GM10248 (cell line): ENCODE measurements around the gene NDUFS7.

Experiments
- CTCF ChIA-PET: fragments of 300-600 bp; sonication (Branson Sonifier 250); formaldehyde crosslinking; extraction: SDS; loops from one replicate; lab custom pipeline; 2021; ENCODE audit warnings: antibody characterized with exemption; lab: Yijun Ruan, JAX
- POLR2A ChIA-PET: fragments of 350-650 bp; sonication (Branson Sonifier 250); formaldehyde crosslinking; extraction: SDS; loops from one replicate; lab custom pipeline; 2020; ENCODE audit warnings: antibody characterized with exemption; lab: Yijun Ruan, JAX
- DNase-seq: peaks from one replicate; pipeline ENCODE4 v3.0.0; 2012; ENCODE audit errors: extremely low spot score
- CTCF ChIP-seq: IDR thresholded peaks from 2 replicates; pipeline ENCODE4 v1.5.1; 2012; ENCODE audit warnings: mild to moderate bottlenecking, low read depth; ENCODE audit errors: extremely low read depth, missing control alignments, control extremely low read depth

Gene NDUFS7

GRCh38 chr19:1421218-1421957, 37.7 kb downstream of the NDUFS7 start:
- CTCF ChIA-PET: interaction anchor here (1.2 to 1.7 kb wide), 3 partner anchors 16 to 177 kb away, joined by 3 to 5 read pairs (median 5); no protein-coding TSS in a partner anchor
- no peak for TF ChIP-seq CTCF
- no peak for DNase-seq
- POLR2A ChIA-PET: no interaction called here

- no peak for TF ChIP-seq CTCF
- no peak for DNase-seq
- POLR2A ChIA-PET: no interaction called here
- CTCF ChIA-PET: no interaction called here
Measured at GRCh38 chr19:1421958-1422305, 38.2 kb downstream of the NDUFS7 start.

DNA sequence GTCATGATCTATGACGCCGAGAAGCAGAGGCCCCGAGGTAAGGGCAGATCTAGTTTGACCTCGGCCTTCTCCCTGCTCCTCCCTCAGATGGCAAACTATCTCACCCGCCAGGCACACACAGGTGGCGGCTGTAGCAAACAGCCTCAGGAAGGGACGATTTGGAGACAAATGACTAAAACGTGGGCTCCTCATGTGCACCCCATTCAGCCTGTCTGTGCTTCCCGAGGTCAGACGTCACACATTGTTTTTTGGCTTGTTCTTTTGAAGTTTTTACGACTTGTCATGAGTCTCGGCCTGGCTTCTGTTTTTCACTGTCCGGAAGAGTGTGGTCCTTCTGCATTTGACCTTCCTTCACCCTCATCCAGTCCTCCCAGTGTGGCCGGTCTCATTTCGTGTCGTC, 38.7 kb downstream of the NDUFS7 start:
- POLR2A ChIA-PET: no interaction called here
- no peak for DNase-seq
- TF ChIP-seq CTCF: no peak
- CTCF ChIA-PET: no interaction called here

DNA sequence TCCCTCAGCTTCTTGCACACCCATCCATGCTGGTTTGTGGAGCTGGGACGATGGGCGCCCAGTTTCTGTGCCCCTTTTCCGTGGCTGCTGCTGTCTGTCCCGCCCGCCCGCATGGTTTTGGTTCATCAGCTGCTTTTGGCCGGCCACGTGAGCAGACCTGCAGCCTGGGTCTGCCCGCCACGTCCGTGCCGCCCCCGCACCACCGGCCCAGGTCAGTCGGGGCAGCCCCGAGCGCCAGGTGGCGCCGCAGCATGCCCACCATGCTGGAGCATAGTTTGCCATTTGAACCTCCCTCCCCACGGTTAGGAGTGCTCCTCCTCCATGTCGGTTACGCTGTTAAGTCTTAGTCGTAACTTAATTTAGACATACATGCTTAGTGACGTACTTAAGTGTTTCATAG, 39.2 kb downstream of the NDUFS7 start:
- ChIA-PET POLR2A (no interaction called here), CTCF (no interaction called here)
- no peak for TF ChIP-seq CTCF
- no peak for DNase-seq

DNA sequence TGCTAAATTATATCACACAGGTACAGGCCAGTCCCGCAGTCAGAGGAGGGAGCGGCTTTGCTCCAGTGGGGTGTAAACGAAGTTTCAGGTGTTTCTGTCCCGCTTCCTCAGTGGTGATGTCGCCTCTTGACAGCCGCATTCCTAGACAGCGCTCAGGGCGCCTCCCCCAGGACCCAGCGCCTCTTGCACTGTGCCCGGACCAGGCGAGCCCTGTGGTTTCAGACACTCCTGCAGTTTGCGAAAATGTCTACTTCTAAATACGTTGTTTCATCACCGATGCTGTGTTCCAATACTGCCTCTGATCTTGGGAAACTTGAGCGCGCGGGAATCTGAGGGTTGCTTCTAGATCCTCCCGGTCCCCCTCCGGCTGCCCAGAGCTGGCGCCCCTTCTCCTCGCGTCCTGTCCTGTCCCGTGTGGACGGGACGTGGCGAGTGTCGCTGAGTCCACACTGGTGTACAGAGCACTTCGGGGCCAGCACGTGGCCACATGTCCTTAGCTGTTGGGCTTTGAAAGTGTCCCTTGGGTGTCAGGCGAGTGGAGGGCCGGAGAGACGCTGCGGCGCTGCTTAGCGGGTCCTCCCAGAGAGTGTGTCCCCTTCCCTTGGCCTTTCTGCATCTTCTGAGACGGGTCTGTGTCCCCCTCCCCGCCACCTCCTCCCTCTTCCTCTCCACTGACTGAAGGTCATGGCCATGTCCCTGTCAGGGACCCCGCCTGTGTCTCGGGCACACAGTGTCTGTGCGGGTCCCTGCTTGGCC, 39.9 kb downstream of the NDUFS7 start:
- TF ChIP-seq CTCF: no peak
- CTCF ChIA-PET: no interaction called here
- no peak for DNase-seq
- POLR2A ChIA-PET: no interaction called here

- POLR2A ChIA-PET: no interaction called here
- TF ChIP-seq CTCF: no peak
- CTCF ChIA-PET: no interaction called here
- DNase-seq: no peak
Measured at GRCh38 chr19:1424192-1424955, 40.7 kb downstream of the NDUFS7 start.
